ENCODE measurements around the gene ZNF672. TPM values are rescaled to one million over a fixed set of nuclear protein-coding genes. Genes with fewer than 3 reads are reported as not detected.
"Not testable (repeated sequence)": the region's sequence is repeated elsewhere in the genome, so short reads cannot be mapped to it uniquely, and the experiment has no call there.

The ZNF672 gene
- total RNA-seq, 4 donors from 2014 or later, result 25.5 to 40.8 (median 26.8) TPM

- no peak for DNase-seq (ENCODE audit: low spot score)
- TF ChIP-seq CTCF (IDR thresholded peaks at IDR 0.05), result no peak
- no peak for ATAC-seq (ENCODE audit: low FRiP score)
These were observed 39.2 kb upstream of the ZNF672 start for GRCh38 chr1:248798791-248799190.

- TF ChIP-seq CTCF (IDR thresholded peaks at IDR 0.05), result no peak
- ATAC-seq (ENCODE audit: low FRiP score) (no peak), DNase-seq (ENCODE audit: low spot score) (no peak)
These were observed 37.6 kb upstream of the ZNF672 start for GRCh38 chr1:248800459-248800858.

GRCh38 chr1:248802454-248802853, 35.6 kb upstream of the ZNF672 start:
- ATAC-seq (ENCODE audit: low FRiP score) (no peak), DNase-seq (ENCODE audit: low spot score) (no peak)
- no peak for TF ChIP-seq CTCF (IDR thresholded peaks at IDR 0.05)

GRCh38 chr1:248803501-248803900, 34.5 kb upstream of the ZNF672 start:
- not testable (repeated sequence) for DNase-seq (ENCODE audit: low spot score); ATAC-seq (ENCODE audit: low FRiP score)

GRCh38 chr1:248804771-248805681, 33.0 kb upstream of the ZNF672 start:
- TF ChIP-seq CTCF (IDR thresholded peaks at IDR 0.05), result no peak
- no peak for DNase-seq (ENCODE audit: low spot score)
- no peak for ATAC-seq (ENCODE audit: low FRiP score)

- no peak for ATAC-seq (ENCODE audit: low FRiP score)
These were observed 32.1 kb upstream of the ZNF672 start for GRCh38 chr1:248805876-248806275.

More at GRCh38 chr1:248805876-248806275, 32.1 kb upstream of the ZNF672 start:
- DNase-seq (ENCODE audit: low spot score), result no peak
- TF ChIP-seq CTCF (IDR thresholded peaks at IDR 0.05), result no peak
